Spleen (tissue), 11 donors: ENCODE data around the gene AK9. TPM values are rescaled to one million over a fixed set of nuclear protein-coding genes. Genes with fewer than 3 reads are reported as not detected.

Source experiments
- DNase-seq: peaks from one replicate; pipeline ENCODE4 v3.0.0-alpha.2; 2020
- H3K27ac ChIP-seq, 8 donors: fragments of 200-600 bp; sonication (generic) in 7 of 8; 1 replicate in 4 of 8; 2 replicates in 4 of 8; pipeline versions ENCODE4 v1.5.0 to v1.8.0; 2016 to 2021; ENCODE audit warnings: inconsistent platforms in 4 of 8, mild to moderate bottlenecking in 4 of 8, moderate library complexity in 1 of 8
- H3K27me3 ChIP-seq, 7 donors: fragments of 200-600 bp; sonication (generic) in 6 of 7; replicated peaks in 1 of 7; 1 replicate in 4 of 7; 2 replicates in 3 of 7; pipeline versions ENCODE4 v1.5.0 to v1.8.0; 2016 to 2021; ENCODE audit warnings: inconsistent platforms in 3 of 7, mild to moderate bottlenecking in 1 of 7
- H3K36me3 ChIP-seq, 6 donors: fragments of 200-600 bp; sonication (generic) in 5 of 6; 1 replicate in 4 of 6; 2 replicates in 2 of 6; pipeline versions ENCODE4 v1.5.0 to v1.8.0; 2016 to 2021; ENCODE audit warnings: inconsistent platforms in 2 of 6
- H3K4me1 ChIP-seq, 6 donors: fragments of 200-600 bp; sonication (generic) in 5 of 6; 1 replicate in 3 of 6; 2 replicates in 3 of 6; pipeline versions ENCODE4 v1.5.0 to v1.8.0; 2016 to 2021; ENCODE audit warnings: inconsistent platforms in 3 of 6
- H3K4me3 ChIP-seq, 8 donors: fragments of 200-600 bp; sonication (generic) in 7 of 8; 1 replicate in 4 of 8; 2 replicates in 4 of 8; pipeline versions ENCODE4 v1.5.0 to v1.8.0; 2016 to 2021; ENCODE audit warnings: inconsistent platforms in 4 of 8, mild to moderate bottlenecking in 4 of 8, moderate library complexity in 2 of 8
- H3K9me3 ChIP-seq, 8 donors: fragments of 200-600 bp; sonication (generic) in 7 of 8; 1 replicate in 4 of 8; 2 replicates in 4 of 8; pipeline versions ENCODE4 v1.5.0 to v1.8.0; 2016 to 2021; ENCODE audit warnings: inconsistent platforms in 4 of 8
- CTCF ChIP-seq, 11 experiments: fragments of 200-600 bp in 7 of 11; fragments of 450-650 bp in 4 of 11; sonication (generic) in 4 of 11; IDR thresholded peaks in 8 of 11; conservative IDR thresholded peaks in 3 of 11; 1 replicate in 7 of 11; 2 replicates in 4 of 11; pipeline versions ENCODE4 v1.4.0 to v1.8.0; 2016 to 2021; ENCODE audit warnings: antibody characterized with exemption in 11 of 11, inconsistent platforms in 4 of 11, mild to moderate bottlenecking in 1 of 11
- POLR2A ChIP-seq, 3 donors: fragments of 450-650 bp; IDR thresholded peaks; one replicate each; pipeline ENCODE4 v1.5.1; 2017; ENCODE audit warnings: antibody characterized with exemption in 3 of 3, mild to moderate bottlenecking in 1 of 3
- POLR2AphosphoS5 ChIP-seq, 3 donors: sonication (generic); formaldehyde crosslinking; IDR thresholded peaks; one replicate each; pipeline ENCODE4 v1.5.1; 2017; ENCODE audit warnings: antibody characterized with exemption in 3 of 3
- WGBS, 5 donors: extraction: QIAGEN DNeasy Blood & Tissue Kit in 3 of 5; methylation state at CpG; one replicate each; pipeline versions ENCODE4 v1.1.5 to v1.1.7; 2013 to 2018; 5-methylcytosine and 5-hydroxymethylcytosine counted together
- intact Hi-C: fragments of 100-400 bp; cut with DNase I; formaldehyde crosslinking; loops from one replicate; pipeline ENCODE4 v1.15.0; 2023; ENCODE audit warnings: low total_unique reads
- polyA plus RNA-seq, 3 donors: library from polyadenylated mRNA; stranded (reverse); fragments of 200-250 nt; gene quantifications; one replicate each; pipeline ENCODE4 v1.2.1, GENCODE V29; 2013
- total RNA-seq, 7 donors: library from RNA; depleted of rRNA in 3 of 7; stranded (reverse); fragments of >200 nt in 3 of 7; fragmentation: NEBNext Ultra II Directional in 4 of 7; extraction: Animal tissue kit (Norgen Biotek cat#: 25700) in 4 of 7; gene quantifications; one replicate each; pipeline versions ENCODE4 v1.1.0 to v1.2.1, GENCODE V29; 2016 to 2021
- donor health status: healthy with polysubstance abuse.
- donor health status: DM: no; HTN: no; CAD: no; lungs with moderate emphysema.
- donor health status: DM: no; HTN: no; CAD: no.
- donor health status: Bipolar disorder and iron deficiency.
- donor health status: healthy.
- donor health status: DM: no; HTN: no; CAD: no.
- donor health status: DM: yes; HTN: yes; CAD: no.

Gene AK9
- total and polyA plus RNA-seq, 10 donors = 3.8 to 24.9 (median 11.5) TPM

GRCh38 chr6:109496036-109496772 is 194.8 kb downstream of the AK9 start:
- 86 to 90% (median 88%) methylated on average over 9 of the region's 9 CpGs for WGBS, 5 donors
- Histone ChIP-seq H3K4me3 (no peak overlapping the region), H3K4me1 (peaks cover 0 to 21% (median 7%) of the 10 kb centered on the region in 6 donors), H3K36me3 (no peaks in the 10 kb centered on the region), H3K27ac (no peak overlapping the region), H3K27me3 (no peaks in the 10 kb centered on the region), H3K9me3 (no peaks in the 10 kb centered on the region)
- TF ChIP-seq POLR2A (IDR thresholded peaks at IDR 0.05) = no peak
- no peak for TF ChIP-seq POLR2AphosphoS5 (IDR thresholded peaks at IDR 0.05)
- no peak for TF ChIP-seq CTCF (IDR thresholded peaks at IDR 0.05 in 8 of 11, conservative IDR thresholded peaks at IDR 0.05 in 3 of 11)
- DNase-seq = no peak
- intact Hi-C loops = no loop called here

- Histone ChIP-seq H3K27ac (no peak overlapping the region), H3K9me3 (no peaks in the 10 kb centered on the region), H3K36me3 (no peaks in the 10 kb centered on the region), H3K4me1 (peaks cover 0 to 28% (median 11%) of the 10 kb centered on the region in 6 donors), H3K27me3 (no peaks in the 10 kb centered on the region), H3K4me3 (no peak overlapping the region)
- TF ChIP-seq POLR2A (IDR thresholded peaks at IDR 0.05) (no peak), CTCF (IDR thresholded peaks at IDR 0.05 in 8 of 11, conservative IDR thresholded peaks at IDR 0.05 in 3 of 11) (no peak), POLR2AphosphoS5 (IDR thresholded peaks at IDR 0.05) (no peak)
- 31 to 55% (median 47%) methylated on average over 1 of the region's 1 CpG for WGBS, 5 donors
- intact Hi-C loops = no loop called here
- no peak for DNase-seq
These were observed 197.1 kb downstream of the AK9 start for GRCh38 chr6:109493865-109494264.

- Histone ChIP-seq H3K9me3 (no peaks in the 10 kb centered on the region), H3K27ac (peak overlapping the region in 5 of 8 donors; percentile 13 to 72 (median 46)), H3K4me3 (no peak overlapping the region), H3K36me3 (no peaks in the 10 kb centered on the region), H3K27me3 (no peaks in the 10 kb centered on the region), H3K4me1 (peaks cover 0 to 28% (median 11%) of the 10 kb centered on the region in 6 donors)
- no peak for DNase-seq
- TF ChIP-seq POLR2A (IDR thresholded peaks at IDR 0.05) = no peak
- no peak for TF ChIP-seq POLR2AphosphoS5 (IDR thresholded peaks at IDR 0.05)
- TF ChIP-seq CTCF (IDR thresholded peaks at IDR 0.05 in 8 of 11, conservative IDR thresholded peaks at IDR 0.05 in 3 of 11) = no peak
- 56 to 68% (median 57%) methylated on average over 5 of the region's 5 CpGs for WGBS, 5 donors
- intact Hi-C loops = no loop called here
These were observed 199.6 kb downstream of the AK9 start for GRCh38 chr6:109491207-109491938.

- WGBS, 5 donors = 62 to 79% (median 71%) methylated on average over 2 of the region's 2 CpGs
- Histone ChIP-seq H3K4me1 (peaks cover 0 to 28% (median 11%) of the 10 kb centered on the region in 6 donors), H3K4me3 (no peak overlapping the region), H3K36me3 (no peaks in the 10 kb centered on the region), H3K9me3 (no peaks in the 10 kb centered on the region), H3K27ac (peak overlapping the region in 3 of 8 donors; percentile 46 to 72 (median 47)), H3K27me3 (no peaks in the 10 kb centered on the region)
- TF ChIP-seq POLR2A (IDR thresholded peaks at IDR 0.05) (no peak), POLR2AphosphoS5 (IDR thresholded peaks at IDR 0.05) (no peak), CTCF (IDR thresholded peaks at IDR 0.05 in 8 of 11, conservative IDR thresholded peaks at IDR 0.05 in 3 of 11) (no peak)
- intact Hi-C loops = no loop called here
- no peak for DNase-seq
These were observed 200.3 kb downstream of the AK9 start for GRCh38 chr6:109490713-109491112.
